Right renal cortex interstitium (tissue), 3 donors: Measurements from ENCODE around the gene SFMBT2. TPM values are rescaled to one million over a fixed set of nuclear protein-coding genes. Genes with fewer than 3 reads are reported as not detected.

ENCODE experiments used
- DNase-seq, 3 donors: peaks; one replicate each; pipeline ENCODE4 v3.0.0-alpha.2; 2013; ENCODE audit warnings: low read depth in 3 of 3, low spot score in 2 of 3
- polyA plus RNA-seq, 3 donors: library from polyadenylated mRNA; unstranded; fragments of 120-200 nt; gene quantifications; one replicate each; pipeline ENCODE4 v1.2.1, GENCODE V29; 2013; ENCODE audit not compliant: insufficient read length in 3 of 3

SFMBT2 gene
- polyA plus RNA-seq, 3 donors, result 5.9 to 6.6 (median 6.4) TPM

GRCh38 chr10:7372504-7372903, 38.3 kb downstream of the SFMBT2 start:
- no peak for DNase-seq

GRCh38 chr10:7370511-7370910, 40.3 kb downstream of the SFMBT2 start:
- no peak for DNase-seq

GRCh38 chr10:7365027-7365745, 45.6 kb downstream of the SFMBT2 start:
- DNase-seq, result no peak

DNA sequence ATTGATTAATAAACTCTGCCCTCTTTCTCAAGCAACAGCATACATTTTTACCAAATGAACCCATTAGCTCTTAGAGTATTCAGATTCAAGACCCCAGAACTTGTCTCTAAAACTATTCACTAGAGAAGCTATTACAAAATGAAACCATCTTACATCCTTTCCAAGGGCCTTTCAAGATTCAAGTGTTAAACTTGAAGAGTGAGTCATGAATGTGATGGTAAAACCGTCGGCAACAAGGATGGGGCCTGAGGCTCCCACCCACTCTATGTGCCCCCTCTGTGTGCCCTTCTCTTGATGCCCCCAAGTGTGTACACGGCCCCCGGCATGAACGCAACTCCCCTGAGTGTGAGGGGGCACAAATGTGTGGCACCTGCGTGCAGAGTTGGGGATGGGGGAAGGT, 46.4 kb downstream of the SFMBT2 start:
- no peak for DNase-seq

DNA sequence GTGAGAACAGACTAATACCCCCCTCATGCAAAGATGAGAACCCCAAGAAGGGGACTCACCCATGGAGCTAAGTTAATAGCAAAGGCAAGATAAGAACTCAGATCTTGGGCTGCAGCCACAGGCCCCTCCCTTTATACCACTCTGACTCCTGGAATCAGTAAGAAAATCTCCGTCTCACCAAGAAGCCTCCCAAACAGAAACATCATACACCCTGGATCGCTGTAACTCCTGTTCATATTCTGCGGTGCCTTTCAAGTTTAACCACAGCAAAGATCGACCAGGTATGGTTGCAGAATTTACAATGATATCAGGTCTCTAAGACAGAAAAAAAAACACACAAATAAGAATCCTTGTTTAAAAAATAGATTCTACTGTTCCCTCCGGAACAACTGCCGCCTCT, 47.1 kb downstream of the SFMBT2 start:
- DNase-seq, result no peak

- no peak for DNase-seq
These were observed 48.4 kb downstream of the SFMBT2 start for GRCh38 chr10:7362471-7362870.

- DNase-seq, result no peak
These were observed 49.5 kb downstream of the SFMBT2 start for GRCh38 chr10:7361316-7361715.

DNA sequence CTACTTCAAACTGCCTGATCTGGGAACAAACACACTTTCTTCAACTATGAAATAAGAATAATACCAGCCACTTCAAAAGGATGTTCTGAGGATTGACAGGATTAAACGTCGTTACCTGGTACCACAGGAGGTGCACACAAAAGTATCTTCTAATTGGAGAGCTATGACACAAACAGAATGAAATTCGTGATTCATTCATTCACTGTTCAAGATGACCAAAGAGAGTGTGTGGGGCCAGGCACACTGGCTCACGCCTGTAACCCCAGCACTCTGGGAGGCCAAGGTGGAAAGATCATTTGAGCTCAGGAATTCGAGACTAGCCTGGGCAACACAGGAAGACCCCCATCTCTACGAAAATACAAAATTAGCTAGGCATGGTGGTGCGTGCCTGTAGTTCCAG, 50.9 kb downstream of the SFMBT2 start:
- no peak for DNase-seq

DNA sequence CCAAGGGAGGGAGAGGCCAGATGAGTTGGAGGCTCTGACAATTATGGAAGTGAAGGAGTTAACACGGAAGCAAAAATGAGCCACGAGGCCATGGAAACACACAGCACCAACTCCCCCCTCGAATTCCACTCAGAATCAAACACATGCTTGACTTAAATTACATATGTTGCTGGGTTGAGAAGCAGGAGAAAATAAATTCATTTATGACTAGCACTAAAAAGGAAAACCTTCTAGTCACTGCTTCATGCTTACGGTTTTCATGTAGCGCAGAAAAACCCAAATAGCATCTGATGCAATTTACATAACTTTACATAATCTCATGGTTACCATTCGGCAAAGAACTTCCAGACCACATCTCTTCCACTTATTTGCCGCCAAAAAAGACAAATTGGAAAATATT, 51.5 kb downstream of the SFMBT2 start:
- no peak for DNase-seq

DNA sequence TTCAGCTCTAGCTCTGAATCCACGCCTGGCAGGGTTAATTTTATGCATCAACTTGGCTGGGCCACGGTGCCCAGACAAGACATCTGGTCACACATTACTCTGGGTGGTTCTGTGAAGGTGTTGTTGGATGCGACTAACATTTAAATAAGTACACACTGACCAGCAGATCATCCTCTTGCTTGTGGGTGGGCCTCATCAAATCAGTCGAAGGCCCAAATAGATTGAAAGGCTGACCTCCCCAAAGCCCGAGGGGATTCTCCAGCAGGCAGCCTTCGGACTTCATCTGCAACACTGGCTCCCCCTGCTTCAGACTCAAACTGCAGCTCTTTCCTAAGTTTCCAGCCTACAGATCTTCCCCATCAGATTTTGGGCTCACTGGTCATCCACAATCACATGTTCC, 53.6 kb downstream of the SFMBT2 start:
- no peak for DNase-seq

DNA sequence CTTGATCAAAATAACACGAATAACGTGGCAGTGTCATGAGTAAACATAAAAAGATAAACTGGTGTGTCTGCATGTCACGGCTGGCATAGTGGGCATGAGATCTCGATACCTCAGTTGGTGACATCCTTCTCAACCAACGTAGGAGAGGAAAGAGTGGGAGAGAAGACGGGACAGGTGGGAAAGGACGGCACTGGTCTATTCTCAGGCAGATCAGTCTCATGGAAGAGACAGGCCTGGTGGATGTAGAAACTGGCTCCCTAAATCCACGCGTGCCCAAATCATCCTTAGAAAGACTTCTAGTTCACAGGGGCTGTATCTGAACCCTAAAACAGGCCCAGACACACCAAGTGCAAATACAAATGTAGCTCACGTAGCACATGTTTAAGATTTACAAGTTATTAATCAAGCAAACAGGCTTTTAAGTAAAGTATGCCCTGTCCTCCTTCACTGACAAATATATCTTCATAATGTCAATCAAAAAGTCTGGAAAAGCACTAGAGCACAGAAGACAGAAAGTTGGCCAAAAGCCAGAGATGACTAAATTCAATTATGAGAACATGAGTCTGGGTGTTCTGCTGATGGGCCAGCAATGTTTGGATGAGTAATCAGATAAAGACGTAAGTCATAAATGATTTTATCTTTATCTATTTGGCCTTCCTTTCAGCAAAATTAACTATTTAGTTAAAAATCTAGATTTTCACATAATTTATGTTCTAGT, 56.3 kb downstream of the SFMBT2 start:
- DNase-seq, result no peak

- DNase-seq, result no peak
These were observed 58.9 kb downstream of the SFMBT2 start for GRCh38 chr10:7351894-7352293.

DNA sequence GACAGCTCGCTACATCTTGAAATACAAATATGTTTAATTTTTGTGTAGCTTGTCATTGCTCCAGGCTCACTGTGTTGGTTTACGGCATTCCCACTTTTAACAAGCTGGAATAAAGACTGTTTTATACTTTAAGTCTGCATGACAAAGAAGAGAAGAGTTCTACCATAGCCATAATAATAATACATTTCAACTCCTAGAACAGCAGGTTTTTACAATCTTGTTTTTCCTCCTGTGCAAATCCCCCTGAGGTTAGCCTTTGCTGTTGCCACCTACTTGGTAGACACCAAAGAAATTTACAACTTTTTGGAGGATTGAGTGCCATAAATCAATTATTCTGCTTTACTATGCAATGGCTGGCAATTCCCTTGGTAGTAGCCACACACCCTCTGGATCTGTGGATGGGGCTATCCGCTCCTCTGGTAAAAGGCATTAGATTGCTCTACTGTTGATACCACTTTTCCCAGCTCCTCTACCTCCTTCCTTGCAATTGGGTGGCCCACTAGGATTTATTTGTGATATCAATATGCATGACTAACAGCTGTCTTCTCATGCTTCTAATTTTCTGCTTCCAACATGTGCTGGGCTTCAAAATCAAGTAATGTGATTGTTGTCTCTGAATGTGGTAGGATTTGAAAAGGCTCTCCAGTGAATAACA, 60.2 kb downstream of the SFMBT2 start:
- DNase-seq, result no peak

DNA sequence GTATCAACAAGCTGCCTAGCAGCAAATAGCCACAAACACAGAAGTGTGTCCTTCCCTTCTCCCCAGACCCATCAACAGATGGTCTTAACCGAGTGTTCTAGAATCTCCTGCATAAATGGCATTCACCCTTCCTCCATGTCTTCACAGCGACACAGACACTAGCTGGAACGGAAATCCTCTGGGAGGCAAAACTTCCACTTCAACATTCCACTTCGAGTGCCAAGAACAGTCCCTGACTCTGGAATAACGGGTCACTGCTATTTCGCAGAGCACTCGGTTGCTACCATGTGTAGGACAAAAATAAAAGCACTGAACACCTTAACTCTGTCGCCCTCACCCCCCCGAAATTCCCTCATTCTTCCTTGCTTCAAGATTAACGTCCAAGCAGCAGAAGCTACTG, 65.1 kb downstream of the SFMBT2 start:
- no peak for DNase-seq

DNA sequence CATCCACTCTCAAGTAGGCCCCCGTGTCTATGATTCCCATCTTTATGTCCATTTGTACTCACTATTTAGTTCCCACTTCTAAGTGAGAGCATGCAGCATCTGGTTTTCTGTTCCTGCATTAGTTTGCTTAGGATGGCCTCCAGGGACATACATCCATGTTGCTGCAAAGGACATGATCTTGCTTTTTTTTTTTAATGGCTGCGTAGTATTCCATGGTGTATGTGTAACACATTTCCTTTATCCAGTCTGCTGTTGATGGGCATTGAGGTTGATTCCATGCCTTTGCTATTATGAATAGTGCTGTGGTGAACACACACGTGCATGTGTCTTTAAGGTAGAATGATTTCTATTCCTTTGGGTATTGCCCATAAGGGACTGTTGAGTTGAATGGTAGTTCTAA, 67.8 kb downstream of the SFMBT2 start:
- DNase-seq, result no peak

DNA sequence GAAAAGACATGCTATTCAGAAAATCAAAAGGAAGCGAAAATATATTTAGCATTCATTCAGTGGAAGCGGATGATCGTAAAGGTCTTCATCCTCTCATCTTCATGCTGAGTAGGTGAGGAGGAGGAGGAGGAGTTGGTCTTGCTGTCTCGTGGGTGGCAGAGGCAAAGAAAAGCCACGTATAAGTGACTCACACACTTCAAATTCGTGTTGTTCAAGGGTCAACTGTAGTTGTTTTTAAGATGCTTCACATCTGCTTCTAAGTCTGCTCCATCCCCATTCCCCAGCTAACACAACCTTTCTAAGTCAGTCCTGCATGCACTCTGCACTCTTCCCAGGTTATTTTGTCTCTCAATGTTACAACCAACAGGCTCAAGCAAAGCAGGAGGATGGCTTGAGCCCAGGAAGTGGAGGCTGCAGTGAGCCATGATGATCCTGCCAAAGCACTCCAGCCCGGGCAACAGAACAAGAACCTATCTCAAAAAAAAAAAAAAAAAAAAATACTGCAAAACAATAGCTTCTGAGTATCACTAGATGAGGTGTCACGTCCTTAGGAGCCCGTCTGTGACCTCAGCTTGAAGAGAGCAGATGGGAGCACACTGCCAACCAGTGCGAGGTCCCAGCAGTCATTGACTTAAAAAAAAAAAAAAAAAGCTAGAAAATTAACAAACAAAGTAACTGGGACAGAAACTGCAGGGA, 70.5 kb downstream of the SFMBT2 start:
- no peak for DNase-seq

DNA sequence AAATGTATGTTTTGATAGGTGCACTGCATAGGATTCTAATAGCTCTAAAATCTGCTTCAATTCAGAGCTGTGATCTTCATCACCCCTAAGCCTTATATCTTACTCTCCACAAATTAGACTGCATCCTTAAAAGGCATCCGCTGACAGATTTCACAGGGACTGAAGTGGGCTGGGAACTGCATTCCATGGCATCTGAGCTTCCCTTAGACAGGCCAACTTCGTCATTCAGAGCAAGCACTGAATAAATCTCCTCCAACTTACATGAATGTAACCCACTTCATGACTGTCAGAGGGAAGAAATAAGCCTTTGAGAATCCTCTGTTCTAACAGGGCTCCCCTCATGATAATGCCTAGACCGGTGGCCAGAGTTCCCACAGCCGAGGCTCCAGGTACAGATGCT, 71.3 kb downstream of the SFMBT2 start:
- no peak for DNase-seq

DNA sequence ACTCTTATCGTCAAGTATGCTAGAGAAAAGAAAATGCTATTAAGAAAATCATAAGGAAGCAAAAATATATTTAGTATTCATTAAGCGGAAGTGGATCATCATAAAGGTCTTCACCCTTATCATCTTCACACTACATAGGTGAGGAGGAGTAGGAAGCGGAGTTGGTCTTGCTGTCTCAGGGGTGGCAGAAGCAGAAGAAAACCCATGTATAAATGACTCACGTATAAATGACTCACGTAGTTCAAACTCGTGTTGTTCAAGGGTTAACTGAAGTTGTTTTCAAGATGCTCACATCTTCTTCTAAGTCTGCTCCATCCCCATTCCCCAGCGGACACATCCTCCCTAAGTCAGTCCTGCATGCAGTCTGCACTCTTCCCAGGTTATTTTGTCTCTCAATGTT, 72.4 kb downstream of the SFMBT2 start:
- no peak for DNase-seq

- no peak for DNase-seq
These were observed 73.2 kb downstream of the SFMBT2 start for GRCh38 chr10:7337431-7338171.

DNA sequence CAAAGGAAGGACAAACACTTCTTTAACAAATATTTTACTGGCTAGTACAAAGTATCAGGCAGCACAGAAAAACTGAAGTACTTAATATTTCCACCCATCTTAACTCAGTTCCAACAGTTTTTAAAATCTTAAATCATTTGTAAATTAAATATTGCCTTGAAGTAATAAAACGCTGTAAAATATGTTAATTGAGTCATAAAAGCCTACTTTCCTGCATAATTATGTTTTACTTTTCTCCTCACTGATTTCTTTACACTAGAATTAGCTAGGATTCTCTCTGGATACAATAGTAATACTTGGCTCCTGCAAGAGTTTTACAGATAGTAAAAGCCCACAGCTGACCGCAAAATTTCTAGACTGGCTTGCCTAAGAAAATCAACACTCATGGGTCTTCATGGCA, 74.9 kb downstream of the SFMBT2 start:
- no peak for DNase-seq

DNA sequence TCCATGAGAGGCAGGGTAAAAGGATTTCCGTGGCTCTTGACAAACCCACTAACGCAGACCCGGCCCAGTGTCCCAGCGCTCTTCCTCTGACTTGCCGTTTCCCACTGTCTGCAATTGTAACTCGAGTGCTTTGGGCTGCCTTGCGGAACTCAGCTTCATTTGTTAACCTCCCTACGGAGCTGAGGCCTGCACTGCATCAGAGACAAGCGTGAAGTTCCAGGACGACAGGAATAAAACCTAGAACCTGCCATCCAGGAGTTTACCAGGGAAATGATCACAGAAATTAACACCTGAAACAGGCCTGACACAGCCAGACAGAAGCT, 76.2 kb downstream of the SFMBT2 start:
- DNase-seq, result no peak
